D721Med (cell line): Measurements from ENCODE around the gene CDC42BPG.
A peak's percentile ranks its signal among the peaks of the same experiment; 100 is the strongest.

Source experiments
- DNase-seq: peaks from one replicate; pipeline ENCODE4 v3.0.0; 2011; ENCODE audit warnings: low spot score; ENCODE audit not compliant: insufficient read length
- FAIRE-seq: peaks from 2 replicates; lab custom pipeline; 2011; peaks lifted over from hg19 to GRCh38; lab: Jason Lieb, UNC
- CTCF ChIP-seq: IDR thresholded peaks from 2 replicates; pipeline ENCODE4 v1.5.1; 2012; ENCODE audit warnings: mild to moderate bottlenecking, control low read depth; ENCODE audit not compliant: insufficient read depth; ENCODE audit errors: missing control alignments

Gene CDC42BPG

DNA sequence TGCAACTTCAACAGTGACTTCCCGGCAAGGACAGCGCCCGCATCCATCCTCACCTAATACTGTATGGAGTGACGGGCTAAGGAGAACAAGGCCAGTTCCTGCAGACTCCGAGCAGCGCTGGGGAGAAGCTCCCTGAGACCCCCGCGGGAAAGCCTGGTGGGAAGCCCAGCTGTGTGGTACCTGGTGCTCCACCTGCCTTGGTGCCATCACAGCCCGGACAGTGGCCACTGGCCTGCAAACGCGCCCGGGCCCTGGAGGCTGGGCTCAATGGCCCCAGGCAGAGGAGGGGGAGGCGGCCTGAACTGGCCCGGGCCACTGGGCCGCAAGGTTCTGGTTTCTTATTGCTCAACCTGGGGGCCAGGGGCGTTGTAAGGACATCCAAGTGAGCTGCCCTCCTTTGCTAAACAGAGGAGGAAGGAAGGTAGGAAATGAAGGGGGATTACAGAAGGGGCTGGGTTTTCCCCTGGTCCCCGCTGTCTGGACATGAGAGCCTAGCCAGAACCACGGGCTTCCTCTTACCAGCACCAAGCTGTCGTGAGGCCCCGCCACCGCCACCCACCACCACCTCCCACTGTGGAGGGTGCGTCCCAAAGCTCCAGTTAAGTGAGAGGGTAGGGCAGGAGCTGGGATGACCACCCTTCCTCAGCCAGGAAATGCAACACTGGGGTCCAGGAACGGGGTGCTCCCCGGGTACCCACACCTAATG, 8.5 kb upstream of the CDC42BPG start:
- no peak for TF ChIP-seq CTCF
- DNase-seq (no peak), FAIRE-seq (no peak)

DNA sequence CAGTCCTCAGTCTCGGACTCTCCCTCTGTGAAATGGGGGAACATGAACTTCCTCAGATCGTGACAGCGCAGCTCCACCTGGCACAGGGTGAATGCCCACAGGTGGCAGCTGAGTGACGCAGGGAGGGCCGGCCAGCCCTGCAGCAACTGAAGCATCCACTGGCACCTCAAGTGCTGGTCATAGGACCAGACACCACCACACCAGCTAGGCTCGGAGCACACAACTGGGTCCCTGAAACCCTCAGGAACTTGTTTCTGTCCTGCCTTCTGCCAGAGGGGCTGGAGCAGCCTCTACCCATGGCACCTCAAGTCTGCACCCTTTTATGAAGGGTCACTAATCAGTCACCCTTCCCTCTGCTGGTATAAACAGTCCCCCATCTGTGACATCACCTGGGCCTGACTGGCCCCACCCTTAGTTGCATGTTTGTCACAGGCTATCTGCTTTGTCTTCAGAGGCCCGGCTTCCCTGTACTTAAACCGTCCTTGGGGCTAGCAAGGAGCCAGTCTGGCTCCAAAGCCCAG, 7.4 kb upstream of the CDC42BPG start:
- DNase-seq (no peak), FAIRE-seq (no peak)
- no peak for TF ChIP-seq CTCF

DNA sequence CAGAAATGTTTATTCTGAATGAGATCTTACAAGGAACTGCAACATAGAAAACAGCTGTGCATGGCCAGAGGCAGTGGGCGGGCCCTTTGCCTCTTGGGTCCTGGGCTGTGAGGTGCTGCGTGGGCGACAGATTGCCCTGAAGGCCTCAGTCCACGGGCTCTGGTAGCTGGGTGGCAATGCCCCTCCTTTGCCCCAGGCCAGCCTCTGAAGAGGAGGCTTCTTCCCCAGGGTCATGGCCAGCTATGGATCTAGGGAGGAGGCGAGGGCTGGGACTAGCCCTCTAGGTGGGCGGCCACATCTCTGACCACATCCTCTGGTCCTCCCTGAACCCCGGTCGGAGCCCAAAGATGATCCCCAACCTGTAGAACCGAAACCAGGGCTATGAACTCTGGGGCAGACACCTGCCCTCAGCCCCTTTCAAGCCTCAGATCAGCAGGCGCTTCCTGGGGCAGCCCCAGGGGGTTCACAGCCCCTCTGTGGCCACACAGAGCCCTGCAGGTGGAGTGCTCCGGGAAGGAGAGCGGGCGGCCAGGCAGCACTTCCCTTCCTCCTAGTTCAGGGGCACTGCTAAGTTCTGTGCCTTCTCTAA, 6.6 kb upstream of the CDC42BPG start:
- no peak for DNase-seq
- no peak for FAIRE-seq
- TF ChIP-seq CTCF: no peak

GRCh38 chr11:64849598-64850356, 5.3 kb upstream of the CDC42BPG start:
- no peak for DNase-seq
- no peak for FAIRE-seq

DNA sequence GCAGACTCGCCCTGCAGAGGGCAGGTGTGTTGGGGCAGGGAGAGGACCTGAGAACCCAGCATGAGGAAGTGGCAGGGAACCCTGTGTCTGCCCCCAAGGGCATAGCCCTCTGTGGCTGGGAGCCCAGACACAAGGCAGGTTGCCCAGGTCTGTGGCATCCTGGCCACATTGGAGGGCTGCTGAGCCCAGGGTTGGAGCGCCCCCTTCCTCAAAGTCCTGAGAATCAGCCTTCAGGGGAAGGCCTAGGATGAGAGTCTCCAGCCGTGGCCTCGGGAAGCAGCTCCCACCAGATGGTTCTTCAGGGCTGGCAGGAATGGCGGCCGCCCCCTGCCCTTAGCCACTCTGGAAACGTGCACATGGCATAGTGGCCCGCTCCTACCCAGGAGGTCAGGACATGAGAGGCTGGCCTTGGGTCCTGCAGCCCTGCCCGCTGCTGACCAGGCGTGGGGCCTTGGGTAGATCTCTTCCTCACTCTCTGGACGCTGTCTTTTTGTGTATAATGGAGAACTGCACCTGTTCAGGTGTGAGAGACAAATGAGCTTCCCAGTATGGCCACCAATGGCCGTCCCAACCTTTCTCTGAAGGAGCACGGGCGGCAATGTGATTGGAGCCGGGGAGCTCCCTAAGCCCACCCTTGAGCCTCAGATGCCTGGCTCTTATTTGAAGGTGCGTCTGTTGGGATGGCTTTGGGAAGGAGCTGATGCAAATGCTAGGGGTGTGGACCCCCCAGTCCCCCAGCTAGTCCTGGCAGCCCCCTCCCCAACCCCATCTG, 4.6 kb upstream of the CDC42BPG start:
- no peak for FAIRE-seq
- no peak for DNase-seq
- TF ChIP-seq CTCF: peak; percentile 6

More at GRCh38 chr11:64849598-64850356, 5.3 kb upstream of the CDC42BPG start:
- no peak for TF ChIP-seq CTCF

DNA sequence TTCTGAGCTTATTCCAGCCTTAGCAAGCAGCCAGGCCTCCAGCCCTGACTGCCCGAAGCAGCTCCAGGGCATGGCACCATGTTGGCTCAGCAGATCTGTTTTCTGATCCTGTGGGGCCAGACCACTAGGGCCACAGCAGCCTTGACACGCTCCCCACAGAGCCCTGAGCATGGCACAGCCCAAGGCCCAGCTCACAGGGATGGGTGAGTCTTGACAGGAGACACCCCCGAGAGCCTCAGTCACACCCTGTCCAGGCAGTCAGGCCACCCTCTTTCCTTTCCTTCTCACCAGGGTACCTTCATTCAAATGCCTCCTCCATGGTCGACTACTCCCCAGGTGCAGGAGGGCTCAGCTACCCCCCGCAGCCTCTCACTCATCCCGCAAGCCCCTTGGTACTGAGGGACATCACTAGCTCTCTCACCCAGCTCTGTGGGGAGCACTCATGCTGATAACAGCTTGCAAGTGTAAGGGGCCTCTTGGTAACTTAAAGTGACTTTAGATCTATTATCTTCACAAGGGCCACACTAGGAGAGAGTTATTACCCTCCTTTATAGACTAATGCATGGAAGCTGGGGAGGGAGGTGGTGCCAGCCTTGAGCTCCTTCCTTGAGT, 3.9 kb upstream of the CDC42BPG start:
- FAIRE-seq: no peak

More for the DNA sequence above, 3.9 kb upstream of the CDC42BPG start:
- TF ChIP-seq CTCF: no peak
- DNase-seq: no peak
